HG03469 (cell line): ENCODE results near the gene OBSCN.

Experiments used
- ATAC-seq: cut with Tn5 transposase; IDR thresholded peaks from one replicate; pipeline ENCODE4 v1.9.1; 2021; ENCODE audit warnings: mild to moderate bottlenecking, moderate library complexity, moderate number of reproducible peaks; ENCODE audit not compliant: unreplicated experiment

OBSCN gene

DNA sequence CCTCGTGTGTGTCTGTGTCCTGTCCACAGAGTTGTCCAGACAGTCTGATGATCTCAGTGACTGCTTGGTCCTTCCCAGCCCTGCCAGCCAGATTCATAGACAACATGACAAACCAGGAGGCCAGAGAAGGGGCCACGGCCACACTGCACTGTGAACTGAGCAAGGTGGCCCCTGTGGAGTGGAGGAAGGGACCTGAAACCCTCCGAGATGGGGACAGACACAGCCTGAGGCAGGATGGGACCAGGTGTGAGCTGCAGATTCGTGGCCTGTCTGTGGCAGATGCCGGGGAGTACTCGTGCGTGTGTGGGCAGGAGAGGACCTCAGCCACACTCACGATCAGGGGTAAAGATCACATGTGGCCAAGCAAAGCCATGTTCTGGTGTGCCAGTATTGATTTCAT, 96.4 kb downstream of the OBSCN start:
- ATAC-seq, result no peak

- ATAC-seq, result no peak
These were observed 97.0 kb downstream of the OBSCN start for GRCh38 chr1:228304766-228305395.

GRCh38 chr1:228305721-228306152, 97.9 kb downstream of the OBSCN start:
- ATAC-seq, result no peak

DNA sequence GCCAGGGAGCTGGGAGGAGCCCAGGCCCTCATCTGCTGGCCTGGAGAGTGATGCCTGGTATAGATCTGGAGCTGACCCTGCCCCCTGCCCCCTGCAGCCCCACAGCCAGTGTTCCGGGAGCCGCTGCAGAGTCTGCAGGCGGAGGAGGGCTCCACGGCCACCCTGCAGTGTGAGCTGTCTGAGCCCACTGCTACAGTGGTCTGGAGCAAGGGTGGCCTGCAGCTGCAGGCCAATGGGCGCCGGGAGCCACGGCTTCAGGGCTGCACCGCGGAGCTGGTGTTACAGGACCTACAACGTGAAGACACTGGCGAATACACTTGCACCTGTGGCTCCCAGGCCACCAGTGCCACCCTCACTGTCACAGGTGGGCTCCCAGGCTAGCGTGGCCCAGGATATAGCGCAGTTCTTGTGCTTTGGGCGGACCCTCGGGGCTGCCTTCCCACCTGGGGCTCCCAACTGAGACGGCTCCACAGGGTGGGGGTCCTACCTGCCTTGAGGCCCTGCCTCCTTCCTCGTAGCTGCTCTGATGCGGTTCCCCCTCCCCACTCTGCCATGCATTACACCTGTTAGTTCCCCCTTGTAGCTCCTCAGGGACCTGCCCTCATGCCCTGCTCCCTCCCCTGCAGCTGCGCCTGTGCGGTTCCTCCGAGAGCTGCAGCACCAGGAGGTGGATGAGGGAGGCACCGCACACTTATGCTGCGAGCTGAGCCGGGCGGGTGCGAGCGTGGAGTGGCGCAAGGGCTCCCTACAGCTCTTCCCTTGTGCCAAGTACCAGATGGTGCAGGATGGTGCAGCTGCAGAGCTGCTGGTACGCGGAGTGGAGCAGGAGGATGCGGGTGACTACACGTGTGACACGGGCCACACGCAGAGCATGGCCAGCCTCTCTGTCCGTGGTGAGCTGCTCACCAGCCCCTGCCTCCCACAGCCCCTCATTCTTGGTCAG, 98.7 kb downstream of the OBSCN start:
- no peak for ATAC-seq

- no peak for ATAC-seq
These were observed 99.6 kb downstream of the OBSCN start for GRCh38 chr1:228307218-228308023.

GRCh38 chr1:228308085-228308601, 100.3 kb downstream of the OBSCN start:
- ATAC-seq, result no peak

- ATAC-seq, result no peak
These were observed 100.9 kb downstream of the OBSCN start for GRCh38 chr1:228308628-228309325.

GRCh38 chr1:228309326-228310067, 101.7 kb downstream of the OBSCN start:
- ATAC-seq, result no peak

DNA sequence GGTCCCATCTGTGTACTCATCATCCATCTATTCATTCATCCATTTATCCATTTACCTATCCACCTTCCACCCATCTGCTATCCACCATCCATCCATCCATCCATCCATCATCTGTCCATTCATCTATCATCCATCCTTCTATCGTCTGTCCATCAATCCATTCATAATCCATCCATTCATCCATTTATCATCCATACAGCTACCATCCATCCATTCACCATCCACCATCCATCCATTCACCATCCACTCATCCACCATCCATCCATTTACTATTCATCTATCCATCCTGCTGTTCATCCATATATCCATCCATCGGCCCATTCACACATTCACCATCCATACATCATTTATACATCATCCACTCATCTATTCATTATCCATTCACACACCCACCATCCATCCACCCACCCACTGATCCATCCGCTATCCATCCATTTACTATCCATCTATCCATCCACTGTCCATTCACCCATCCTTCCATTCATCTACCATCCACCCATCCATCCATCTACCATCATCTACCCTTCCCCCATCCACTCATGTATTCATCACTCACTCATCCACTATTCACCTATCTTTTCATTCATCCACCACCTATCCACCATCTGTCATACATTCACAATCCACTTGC, 102.4 kb downstream of the OBSCN start:
- ATAC-seq, result no peak

DNA sequence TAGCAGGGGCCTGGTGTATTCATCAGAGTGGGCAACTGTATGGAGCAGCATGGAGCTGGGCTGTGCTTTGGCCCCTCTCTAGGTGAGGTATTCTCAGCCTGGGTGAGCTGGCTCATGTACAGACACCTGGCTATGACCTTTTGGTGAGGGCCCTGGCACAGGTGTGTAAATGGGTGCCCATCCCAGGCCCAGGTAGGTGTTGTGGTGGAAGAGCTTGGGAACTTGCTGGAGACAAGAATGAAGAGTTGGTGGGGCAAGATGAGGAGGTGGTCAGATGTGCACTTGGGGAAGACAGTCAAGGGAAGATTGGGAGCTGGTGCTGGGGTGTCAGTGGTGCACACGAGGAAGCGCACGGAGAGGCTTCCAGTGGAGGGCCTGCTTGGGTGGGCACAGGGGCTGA, 103.2 kb downstream of the OBSCN start:
- no peak for ATAC-seq

DNA sequence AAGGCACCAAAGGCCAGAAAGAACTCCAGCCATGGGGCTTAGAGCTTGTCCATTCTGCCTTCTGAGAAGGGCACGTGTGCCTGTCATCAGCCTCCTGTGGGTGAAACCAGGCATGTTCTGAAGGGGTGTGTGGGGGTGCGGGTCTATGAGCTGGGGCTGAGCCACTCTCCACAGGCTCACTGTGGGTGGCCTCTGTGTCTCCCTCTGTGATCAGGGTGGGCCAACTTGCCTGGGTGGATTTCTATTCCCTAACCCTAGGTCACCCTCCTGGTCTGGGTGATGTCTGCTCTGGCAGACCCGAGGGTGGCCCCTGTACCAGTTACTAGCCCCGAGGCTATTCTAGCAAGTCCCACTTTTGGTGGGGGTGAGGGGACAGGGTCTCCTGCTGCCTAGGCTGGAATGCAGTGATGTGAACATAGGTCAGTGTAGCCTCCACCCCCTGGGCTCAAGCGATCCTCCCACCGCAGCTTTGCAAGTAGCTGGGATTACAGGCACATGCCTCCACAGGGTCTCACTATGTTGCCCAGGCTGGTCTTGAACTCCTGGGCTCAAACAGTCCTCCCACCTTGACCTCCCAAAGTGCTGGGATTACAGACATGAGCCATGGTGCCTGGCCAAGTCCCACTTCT, 104.4 kb downstream of the OBSCN start:
- ATAC-seq, result no peak

- ATAC-seq, result no peak
These were observed 105.9 kb downstream of the OBSCN start for GRCh38 chr1:228313536-228314277.

DNA sequence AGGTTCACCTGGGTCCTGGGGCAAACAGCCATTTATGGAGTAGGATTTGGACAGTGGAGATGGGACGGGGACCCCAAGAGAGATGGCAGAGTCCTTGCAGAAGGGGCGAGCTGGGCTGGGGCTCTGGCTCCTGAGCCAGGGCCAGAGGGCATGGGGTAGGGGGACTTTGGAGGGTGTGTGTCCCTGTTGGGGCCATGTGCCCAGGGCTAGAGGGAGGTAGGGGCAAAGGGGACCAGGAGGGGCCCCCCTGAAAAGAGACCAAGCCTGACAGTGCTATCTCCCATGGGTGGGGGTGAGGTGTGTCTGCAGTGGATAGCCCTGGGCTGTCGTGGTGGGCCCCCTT, 106.4 kb downstream of the OBSCN start:
- no peak for ATAC-seq

- no peak for ATAC-seq
These were observed 107.0 kb downstream of the OBSCN start for GRCh38 chr1:228314658-228315483.

- ATAC-seq, result no peak
These were observed 107.7 kb downstream of the OBSCN start for GRCh38 chr1:228315484-228315944.

GRCh38 chr1:228315945-228316588, 108.2 kb downstream of the OBSCN start:
- ATAC-seq, result no peak
